ENCODE data around the gene RELN.

- TF ChIP-seq CREM (IDR thresholded peaks at IDR 0.05; ENCODE audit: low read depth) (no peak), CTCF (IDR thresholded peaks at IDR 0.05 in 2 of 3, conservative IDR thresholded peaks at IDR 0.05 in 1 of 3; ENCODE audit: insufficient read depth in 2 of 3, low read depth in 1 of 3, low read length in 3 of 3) (no peak), POLR2AphosphoS5 (IDR thresholded peaks at IDR 0.05; ENCODE audit: control insufficient read depth, insufficient read depth, low read depth, low read length) (no peak), DLX4 (CRISPR knock-in tag; IDR thresholded peaks at IDR 0.05) (no peak), HDGF (IDR thresholded peaks at IDR 0.05) (no peak), TRIM25 (IDR thresholded peaks at IDR 0.05; ENCODE audit: borderline replicate concordance) (no peak), GTF2F1 (IDR thresholded peaks at IDR 0.05; ENCODE audit: low read depth, low read length) (no peak), DPF2 (IDR thresholded peaks at IDR 0.05) (no peak), MEF2D (tag; conservative IDR thresholded peaks at IDR 0.05; ENCODE audit: low read depth) (no peak), XRCC4 (IDR thresholded peaks at IDR 0.05; ENCODE audit: extremely low read depth, insufficient read depth, insufficient read length) (no peak)
- TF ChIP-seq, protein P1, sequence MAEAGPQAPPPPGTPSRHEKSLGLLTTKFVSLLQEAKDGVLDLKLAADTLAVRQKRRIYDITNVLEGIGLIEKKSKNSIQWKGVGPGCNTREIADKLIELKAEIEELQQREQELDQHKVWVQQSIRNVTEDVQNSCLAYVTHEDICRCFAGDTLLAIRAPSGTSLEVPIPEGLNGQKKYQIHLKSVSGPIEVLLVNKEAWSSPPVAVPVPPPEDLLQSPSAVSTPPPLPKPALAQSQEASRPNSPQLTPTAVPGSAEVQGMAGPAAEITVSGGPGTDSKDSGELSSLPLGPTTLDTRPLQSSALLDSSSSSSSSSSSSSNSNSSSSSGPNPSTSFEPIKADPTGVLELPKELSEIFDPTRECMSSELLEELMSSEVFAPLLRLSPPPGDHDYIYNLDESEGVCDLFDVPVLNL (CRISPR knock-in tag; IDR thresholded peaks at IDR 0.05; ENCODE audit: low read depth): no peak
Observed at GRCh38 chr7:103955985-103956384, 33.5 kb downstream of the RELN start.
